HG03565 (cell line): ENCODE results near the gene PTPN14.
"Not testable (repeated sequence)": the region's sequence is repeated elsewhere in the genome, so short reads cannot be mapped to it uniquely, and the experiment has no call there.

Experiments used
- ATAC-seq: cut with Tn5 transposase; IDR thresholded peaks from one replicate; pipeline ENCODE4 v1.9.1; 2021; ENCODE audit warnings: mild to moderate bottlenecking, moderate library complexity; ENCODE audit not compliant: unreplicated experiment

Gene PTPN14

GRCh38 chr1:214413315-214413714, 138.1 kb downstream of the PTPN14 start:
- no peak for ATAC-seq

GRCh38 chr1:214404571-214405213, 146.7 kb downstream of the PTPN14 start:
- ATAC-seq, result no peak

GRCh38 chr1:214404154-214404553, 147.2 kb downstream of the PTPN14 start:
- ATAC-seq, result no peak

GRCh38 chr1:214403431-214403830, 148.0 kb downstream of the PTPN14 start:
- no peak for ATAC-seq

- no peak for ATAC-seq
Observed at GRCh38 chr1:214402613-214403083, 148.8 kb downstream of the PTPN14 start.

- no peak for ATAC-seq
Observed at GRCh38 chr1:214401666-214402065, 149.7 kb downstream of the PTPN14 start.

- no peak for ATAC-seq
Observed at GRCh38 chr1:214400131-214400530, 151.3 kb downstream of the PTPN14 start.

GRCh38 chr1:214398490-214398889, 152.9 kb downstream of the PTPN14 start:
- ATAC-seq, result no peak

GRCh38 chr1:214397497-214397896, 153.9 kb downstream of the PTPN14 start:
- no peak for ATAC-seq

GRCh38 chr1:214396330-214396729, 155.1 kb downstream of the PTPN14 start:
- ATAC-seq, result no peak

- not testable (repeated sequence) for ATAC-seq
Observed at GRCh38 chr1:214394569-214394968, 156.8 kb downstream of the PTPN14 start.

- no peak for ATAC-seq
Observed at GRCh38 chr1:214393086-214393485, 158.3 kb downstream of the PTPN14 start.

- ATAC-seq, result no peak
Observed at GRCh38 chr1:214391873-214392645, 159.3 kb downstream of the PTPN14 start.

- no peak for ATAC-seq
Observed at GRCh38 chr1:214389734-214390133, 161.7 kb downstream of the PTPN14 start.

GRCh38 chr1:214386747-214387146, 164.7 kb downstream of the PTPN14 start:
- ATAC-seq, result no peak

- ATAC-seq, result no peak
Observed at GRCh38 chr1:214386333-214386732, 165.1 kb downstream of the PTPN14 start.

- ATAC-seq, result no peak
Observed at GRCh38 chr1:214385428-214385827, 166.0 kb downstream of the PTPN14 start.

GRCh38 chr1:214384373-214385079, 166.9 kb downstream of the PTPN14 start:
- ATAC-seq, result no peak

- ATAC-seq, result no peak
Observed at GRCh38 chr1:214383381-214384372, 167.7 kb downstream of the PTPN14 start.

GRCh38 chr1:214380986-214381695, 170.3 kb downstream of the PTPN14 start:
- ATAC-seq, result no peak
